ENCODE results near the gene CCDC12. TPM values are rescaled to one million over a fixed set of nuclear protein-coding genes. Genes with fewer than 3 reads are reported as not detected.
"Not testable (repeated sequence)": the region's sequence is repeated elsewhere in the genome, so short reads cannot be mapped to it uniquely, and the experiment has no call there.

The CCDC12 gene
- total RNA-seq, 1 donor from 2014 or later = 66.2 TPM

DNA sequence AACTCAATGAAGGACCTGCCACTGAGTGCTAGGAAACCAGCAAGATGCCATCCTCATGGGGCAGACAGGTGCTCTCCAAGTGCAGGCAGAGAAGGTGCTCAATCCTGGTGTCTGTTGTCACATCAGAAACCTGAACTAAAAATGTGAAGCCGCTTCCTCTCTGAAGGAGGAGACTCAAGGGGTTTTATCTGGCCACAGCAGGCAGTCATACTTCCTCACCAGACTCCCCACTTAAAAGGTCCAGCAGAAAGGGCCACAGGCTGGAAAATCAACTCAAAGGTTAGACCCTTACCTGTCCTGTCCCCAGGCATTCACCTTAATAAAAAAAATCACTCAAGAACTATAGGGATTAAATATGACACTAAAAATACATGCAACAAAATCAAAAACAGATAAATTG lies 4.8 kb downstream of the CCDC12 start:
- Mint-ChIP-seq H3K4me1 (peaks cover 74% of the 10 kb centered on the region), H3K36me3 (ENCODE audit: low read depth) (peaks cover 43% of the 10 kb centered on the region), H3K9me3 (no peaks in the 10 kb centered on the region), H3K27me3 (peaks cover 2% of the 10 kb centered on the region), H3K4me3 (peak overlapping the region; percentile 80), H3K27ac (peak overlapping the region; percentile 77)
- peak; percentile 75 for DNase-seq
- intact Hi-C loops (cut with micrococcal nuclease) = loop anchor here (1.0 to 5.0 kb wide), 2 partner anchors 12 to 39 kb away; no protein-coding TSS in a partner anchor

DNA sequence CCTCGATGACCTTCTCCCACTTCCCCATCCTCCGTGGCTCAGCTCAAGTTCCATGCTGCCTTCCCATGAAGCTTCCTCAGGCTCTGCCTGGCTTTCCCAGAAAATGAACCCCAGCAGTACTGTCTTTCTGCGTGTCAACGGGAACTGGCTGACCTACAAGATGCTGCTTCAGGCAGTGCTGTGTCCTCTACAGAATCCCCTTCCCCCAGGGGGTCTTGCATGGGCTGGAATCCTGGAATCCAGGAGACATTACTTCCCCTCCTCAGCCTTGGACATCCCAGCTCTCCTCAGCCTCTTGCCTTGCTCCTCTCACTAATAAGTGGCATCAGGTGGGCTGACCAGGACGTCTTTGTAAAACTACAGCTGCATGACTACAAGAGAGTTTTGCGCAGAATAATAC lies 5.4 kb downstream of the CCDC12 start:
- intact Hi-C loops (cut with micrococcal nuclease) = loop anchor here (5.0 kb wide), 1 partner anchor 39 kb away; no protein-coding TSS in a partner anchor
- Mint-ChIP-seq H3K4me3 (peak overlapping the region; percentile 80), H3K9me3 (no peaks in the 10 kb centered on the region), H3K36me3 (ENCODE audit: low read depth) (peaks cover 42% of the 10 kb centered on the region), H3K27me3 (no peaks in the 10 kb centered on the region), H3K27ac (peak overlapping the region; percentile 77), H3K4me1 (peaks cover 73% of the 10 kb centered on the region)
- no peak for DNase-seq

GRCh38 chr3:46970391-46971091 lies 6.0 kb downstream of the CCDC12 start:
- Mint-ChIP-seq H3K9me3 (no peaks in the 10 kb centered on the region), H3K4me1 (peaks cover 77% of the 10 kb centered on the region), H3K4me3 (no peak overlapping the region), H3K27ac (peak overlapping the region; percentile 77), H3K36me3 (ENCODE audit: low read depth) (peaks cover 43% of the 10 kb centered on the region), H3K27me3 (no peaks in the 10 kb centered on the region)
- no peak for DNase-seq
- intact Hi-C loops (cut with micrococcal nuclease) = loop anchor here (5.0 kb wide), 1 partner anchor 38 kb away; no protein-coding TSS in a partner anchor

- Mint-ChIP-seq H3K4me3 (no peak overlapping the region), H3K27me3 (no peaks in the 10 kb centered on the region), H3K36me3 (ENCODE audit: low read depth) (peaks cover 37% of the 10 kb centered on the region), H3K9me3 (no peaks in the 10 kb centered on the region), H3K4me1 (peaks cover 70% of the 10 kb centered on the region), H3K27ac (no peak overlapping the region)
- DNase-seq = no peak
- intact Hi-C loops (cut with micrococcal nuclease) = no loop called here
These were observed 7.6 kb downstream of the CCDC12 start for GRCh38 chr3:46968783-46969428.

- H3K27ac Mint-ChIP-seq = peak overlapping the region; percentile 78
- H3K4me1 Mint-ChIP-seq = peaks cover 61% of the 10 kb centered on the region
- H3K9me3 Mint-ChIP-seq = no peaks in the 10 kb centered on the region
- intact Hi-C loops (cut with micrococcal nuclease) = no loop called here
- no peak for DNase-seq
- H3K4me3 Mint-ChIP-seq = no peak overlapping the region
- H3K36me3 Mint-ChIP-seq (ENCODE audit: low read depth) = peaks cover 37% of the 10 kb centered on the region
- H3K27me3 Mint-ChIP-seq = no peaks in the 10 kb centered on the region
These were observed 9.7 kb downstream of the CCDC12 start for GRCh38 chr3:46966811-46967210.

- no peak for DNase-seq
- H3K4me3 Mint-ChIP-seq = no peak overlapping the region
- H3K4me1 Mint-ChIP-seq = peaks cover 64% of the 10 kb centered on the region
- intact Hi-C loops (cut with micrococcal nuclease) = no loop called here
- no peaks in the 10 kb centered on the region for H3K27me3 Mint-ChIP-seq
- H3K36me3 Mint-ChIP-seq (ENCODE audit: low read depth) = peaks cover 37% of the 10 kb centered on the region
- H3K9me3 Mint-ChIP-seq = no peaks in the 10 kb centered on the region
- peak overlapping the region; percentile 59 for H3K27ac Mint-ChIP-seq
These were observed 11.4 kb downstream of the CCDC12 start for GRCh38 chr3:46965151-46965550.

DNA sequence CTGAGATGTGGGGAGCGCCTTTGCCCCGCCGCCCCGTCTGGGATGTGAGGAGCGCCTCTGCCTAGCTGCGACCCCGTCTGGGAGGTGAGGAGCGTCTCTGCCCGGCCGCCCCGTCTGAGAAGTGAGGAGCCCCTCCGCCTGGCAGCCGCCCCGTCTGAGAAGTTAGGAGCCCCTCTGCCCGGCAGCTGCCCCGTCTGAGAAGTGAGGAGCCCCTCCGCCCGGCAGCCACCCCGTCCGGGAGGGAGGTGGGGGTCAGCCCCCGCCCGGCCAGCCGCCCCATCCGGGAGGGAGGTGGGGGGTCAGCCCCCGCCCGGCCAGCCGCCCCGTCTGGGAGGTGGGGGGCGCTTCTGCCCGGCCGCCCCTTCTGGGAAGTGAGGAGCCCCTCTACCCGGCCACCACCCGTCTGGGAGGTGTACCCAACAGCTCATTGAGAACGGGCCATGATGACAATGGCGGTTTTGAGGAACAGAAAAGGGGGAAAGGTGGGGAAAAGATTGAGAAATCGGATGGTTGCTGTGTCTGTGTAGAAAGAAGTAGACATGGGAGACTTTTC lies 12.4 kb downstream of the CCDC12 start:
- Mint-ChIP-seq H3K4me1 (peaks cover 67% of the 10 kb centered on the region), H3K36me3 (ENCODE audit: low read depth) (peaks cover 34% of the 10 kb centered on the region)
- H3K27me3 Mint-ChIP-seq; H3K9me3 Mint-ChIP-seq; H3K27ac Mint-ChIP-seq; intact Hi-C loops (cut with micrococcal nuclease); H3K4me3 Mint-ChIP-seq; DNase-seq: not testable (repeated sequence)

- Mint-ChIP-seq H3K27me3 (no peaks in the 10 kb centered on the region), H3K4me3 (no peak overlapping the region), H3K9me3 (no peaks in the 10 kb centered on the region), H3K27ac (no peak overlapping the region), H3K4me1 (peaks cover 69% of the 10 kb centered on the region), H3K36me3 (ENCODE audit: low read depth) (peaks cover 41% of the 10 kb centered on the region)
- intact Hi-C loops (cut with micrococcal nuclease) = no loop called here
- DNase-seq = no peak
These were observed 13.6 kb downstream of the CCDC12 start for GRCh38 chr3:46962990-46963389.

GRCh38 chr3:46962427-46962826 lies 14.1 kb downstream of the CCDC12 start:
- intact Hi-C loops (cut with micrococcal nuclease) = no loop called here
- no peak overlapping the region for H3K27ac Mint-ChIP-seq
- peaks cover 65% of the 10 kb centered on the region for H3K4me1 Mint-ChIP-seq
- H3K4me3 Mint-ChIP-seq = no peak overlapping the region
- peaks cover 42% of the 10 kb centered on the region for H3K36me3 Mint-ChIP-seq (ENCODE audit: low read depth)
- H3K9me3 Mint-ChIP-seq = no peaks in the 10 kb centered on the region
- no peaks in the 10 kb centered on the region for H3K27me3 Mint-ChIP-seq
- DNase-seq = no peak

DNA sequence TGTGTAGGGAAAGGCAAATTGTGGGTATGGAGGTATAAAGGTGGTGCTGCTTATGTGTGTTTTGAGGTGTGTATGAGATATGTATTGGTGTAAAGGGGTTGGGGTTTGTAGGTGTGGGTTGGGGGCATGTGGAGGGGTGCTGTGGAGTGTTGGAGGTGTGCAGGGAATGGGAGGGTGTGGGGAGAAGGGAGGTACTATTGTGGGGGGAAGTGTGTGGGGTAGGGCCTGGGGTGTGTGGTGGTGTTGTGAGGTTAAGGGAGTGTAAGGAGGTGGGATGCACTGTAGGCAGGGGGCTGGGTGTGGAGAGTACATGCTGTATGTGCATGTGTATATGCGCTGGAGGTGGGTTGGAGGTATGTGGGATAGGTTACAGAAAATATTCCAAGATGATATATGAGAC lies 15.7 kb downstream of the CCDC12 start:
- peak overlapping the region; percentile 2 for H3K4me3 Mint-ChIP-seq
- no peaks in the 10 kb centered on the region for H3K9me3 Mint-ChIP-seq
- no peak for DNase-seq
- H3K36me3 Mint-ChIP-seq (ENCODE audit: low read depth) = peaks cover 36% of the 10 kb centered on the region
- H3K27ac Mint-ChIP-seq = peak overlapping the region; percentile 83
- intact Hi-C loops (cut with micrococcal nuclease) = no loop called here
- peaks cover 64% of the 10 kb centered on the region for H3K4me1 Mint-ChIP-seq
- no peaks in the 10 kb centered on the region for H3K27me3 Mint-ChIP-seq

GRCh38 chr3:46960081-46960701 lies 16.4 kb downstream of the CCDC12 start:
- DNase-seq = no peak
- H3K4me1 Mint-ChIP-seq = peaks cover 63% of the 10 kb centered on the region
- intact Hi-C loops (cut with micrococcal nuclease) = no loop called here
- no peaks in the 10 kb centered on the region for H3K27me3 Mint-ChIP-seq
- H3K36me3 Mint-ChIP-seq (ENCODE audit: low read depth) = peaks cover 32% of the 10 kb centered on the region
- H3K4me3 Mint-ChIP-seq = peak overlapping the region; percentile 32
- H3K27ac Mint-ChIP-seq = peak overlapping the region; percentile 83
- no peaks in the 10 kb centered on the region for H3K9me3 Mint-ChIP-seq

- no peaks in the 10 kb centered on the region for H3K9me3 Mint-ChIP-seq
- peaks cover 30% of the 10 kb centered on the region for H3K36me3 Mint-ChIP-seq (ENCODE audit: low read depth)
- peaks cover 71% of the 10 kb centered on the region for H3K4me1 Mint-ChIP-seq
- DNase-seq = no peak
- no peaks in the 10 kb centered on the region for H3K27me3 Mint-ChIP-seq
- peak overlapping the region; percentile 83 for H3K27ac Mint-ChIP-seq
- H3K4me3 Mint-ChIP-seq = peak overlapping the region; percentile 32
- intact Hi-C loops (cut with micrococcal nuclease) = loop anchor here (1.0 to 10.0 kb wide), 5 partner anchors 11 to 516 kb away; partner anchors contain the start of genes CCDC12 and SCAP
These were observed 17.4 kb downstream of the CCDC12 start for GRCh38 chr3:46959161-46959511.

DNA sequence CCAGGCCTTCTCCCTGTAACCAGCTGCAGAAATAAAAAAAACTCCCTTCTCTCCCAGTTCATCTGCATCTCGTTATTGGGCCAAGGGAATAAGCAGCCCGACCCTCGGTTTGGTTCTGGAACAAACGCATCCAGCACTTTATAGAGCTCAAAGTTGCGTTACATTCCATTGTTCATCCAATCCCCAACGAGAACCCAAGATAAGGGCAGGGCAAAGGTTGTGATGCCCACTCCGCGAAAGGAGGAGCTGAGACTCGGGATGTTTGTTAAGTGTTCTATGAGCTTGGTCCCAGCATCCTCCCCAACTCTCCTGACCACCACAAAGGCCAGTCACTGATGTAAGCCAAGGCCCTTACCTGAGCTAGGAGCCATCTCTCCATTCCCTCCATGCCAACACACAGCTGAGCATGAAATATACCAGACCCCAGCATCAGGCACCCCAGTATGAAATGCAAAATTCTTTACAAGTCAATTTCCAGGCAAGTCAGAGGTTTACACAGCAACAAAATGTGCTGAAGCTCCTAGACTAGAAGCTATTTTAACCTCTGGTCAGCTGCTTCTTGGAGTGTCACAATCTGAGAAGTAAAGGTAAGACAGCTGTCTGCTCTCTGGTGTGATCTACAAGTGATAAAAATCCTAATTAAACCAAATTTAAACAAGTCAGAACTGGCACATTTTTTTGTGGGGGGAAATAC lies 17.9 kb downstream of the CCDC12 start:
- no peak for DNase-seq
- peaks cover 30% of the 10 kb centered on the region for H3K36me3 Mint-ChIP-seq (ENCODE audit: low read depth)
- no peaks in the 10 kb centered on the region for H3K27me3 Mint-ChIP-seq
- peak overlapping the region; percentile 32 for H3K4me3 Mint-ChIP-seq
- H3K27ac Mint-ChIP-seq = peak overlapping the region; percentile 83
- H3K9me3 Mint-ChIP-seq = no peaks in the 10 kb centered on the region
- H3K4me1 Mint-ChIP-seq = peaks cover 76% of the 10 kb centered on the region
- intact Hi-C loops (cut with micrococcal nuclease) = loop anchor here (1.0 to 10.0 kb wide), 5 partner anchors 10 to 516 kb away; partner anchors contain the start of genes CCDC12 and SCAP
